Urinary bladder (tissue), 4 donors: ENCODE results near the gene FYN. TPM values are rescaled to one million over a fixed set of nuclear protein-coding genes. Genes with fewer than 3 reads are reported as not detected.

ENCODE experiments used
- DNase-seq: peaks from one replicate; pipeline ENCODE4 v3.0.0-alpha.2; 2015; ENCODE audit errors: extremely low spot score
- H3K27ac ChIP-seq: one replicate; pipeline ENCODE4 v1.5.1; 2013; ENCODE audit warnings: low read depth, mild to moderate bottlenecking, moderate library complexity
- H3K36me3 ChIP-seq: one replicate; pipeline ENCODE4 v1.6.1; 2013; ENCODE audit warnings: mild to moderate bottlenecking, moderate library complexity; ENCODE audit not compliant: insufficient read depth
- H3K4me1 ChIP-seq: one replicate; pipeline ENCODE4 v1.6.1; 2013; ENCODE audit warnings: mild to moderate bottlenecking, moderate library complexity; ENCODE audit not compliant: insufficient read depth
- H3K4me3 ChIP-seq: one replicate; pipeline ENCODE4 v1.5.1; 2013; ENCODE audit warnings: low read depth, low read length
- WGBS: extraction: QIAGEN DNeasy Blood & Tissue Kit; methylation state at CpG from one replicate; pipeline ENCODE4 v1.1.7; 2013; 5-methylcytosine and 5-hydroxymethylcytosine counted together
- polyA plus RNA-seq: library from polyadenylated mRNA; stranded (reverse); fragments of 200-250 nt; gene quantifications from one replicate; pipeline ENCODE4 v1.2.3, GENCODE V29; 2013
- total RNA-seq: library from RNA; depleted of rRNA; stranded (reverse); fragments of >200 nt; gene quantifications from one replicate; pipeline ENCODE4 v1.2.3, GENCODE V29; 2014
- donor health status: healthy with polysubstance abuse.
- donor health status: healthy.

FYN gene
- total and polyA plus RNA-seq, 2 donors = 91.5 to 201 TPM

DNA sequence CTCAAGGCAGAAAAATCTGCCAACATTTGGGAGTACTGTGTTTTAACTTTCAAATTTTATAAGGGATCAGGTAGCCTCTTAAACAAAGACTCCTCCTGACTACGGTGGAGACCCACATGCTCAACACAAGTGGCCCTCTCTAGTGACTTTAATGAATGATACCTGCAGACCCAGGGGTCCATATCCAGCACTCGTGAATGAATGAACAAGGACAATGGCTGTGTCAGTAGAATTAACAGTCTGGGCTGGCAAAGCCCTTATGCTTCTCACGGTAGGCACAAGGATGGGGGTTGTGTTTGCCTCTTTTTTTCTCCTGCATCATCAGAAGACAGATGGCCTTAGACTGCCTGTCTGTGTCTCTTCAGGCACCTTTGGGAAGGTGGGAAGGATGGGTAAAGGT lies 154.9 kb downstream of the FYN start:
- Histone ChIP-seq H3K27ac (no peak overlapping the region), H3K36me3 (no peaks in the 10 kb centered on the region), H3K4me1 (no peaks in the 10 kb centered on the region), H3K4me3 (no peak overlapping the region)
- DNase-seq = no peak
- 84% methylated on average over 3 of the region's 3 CpGs for WGBS

DNA sequence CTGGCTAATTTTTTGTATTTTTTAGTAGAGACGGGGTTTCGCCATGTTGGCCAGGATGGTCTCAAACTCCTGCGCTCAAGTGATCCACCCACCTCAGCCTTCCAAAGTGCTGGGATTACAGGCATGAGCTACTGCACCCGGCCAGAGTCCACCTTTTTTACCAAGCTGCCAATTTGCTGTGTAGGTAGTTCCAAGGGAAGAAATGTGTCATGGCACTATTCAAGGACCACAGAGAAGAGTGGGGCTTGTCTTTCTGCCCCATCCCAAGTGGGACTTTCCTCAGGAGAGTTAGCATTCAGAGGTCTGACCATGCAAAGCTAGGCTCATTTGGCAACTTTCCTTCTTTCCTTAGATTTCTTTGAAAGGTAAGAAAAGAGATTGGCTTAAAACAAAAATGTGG lies 155.6 kb downstream of the FYN start:
- Histone ChIP-seq H3K4me1 (no peaks in the 10 kb centered on the region), H3K27ac (no peak overlapping the region), H3K36me3 (no peaks in the 10 kb centered on the region), H3K4me3 (no peak overlapping the region)
- 97% methylated on average over 4 of the region's 4 CpGs for WGBS
- DNase-seq = no peak

- no peak overlapping the region for H3K27ac ChIP-seq
- 85% methylated on average over 3 of the region's 3 CpGs for WGBS
- H3K4me3 ChIP-seq = no peak overlapping the region
- no peaks in the 10 kb centered on the region for H3K36me3 ChIP-seq
- no peaks in the 10 kb centered on the region for H3K4me1 ChIP-seq
- DNase-seq = no peak
Observed at GRCh38 chr6:111716325-111716724, 156.9 kb downstream of the FYN start.

DNA sequence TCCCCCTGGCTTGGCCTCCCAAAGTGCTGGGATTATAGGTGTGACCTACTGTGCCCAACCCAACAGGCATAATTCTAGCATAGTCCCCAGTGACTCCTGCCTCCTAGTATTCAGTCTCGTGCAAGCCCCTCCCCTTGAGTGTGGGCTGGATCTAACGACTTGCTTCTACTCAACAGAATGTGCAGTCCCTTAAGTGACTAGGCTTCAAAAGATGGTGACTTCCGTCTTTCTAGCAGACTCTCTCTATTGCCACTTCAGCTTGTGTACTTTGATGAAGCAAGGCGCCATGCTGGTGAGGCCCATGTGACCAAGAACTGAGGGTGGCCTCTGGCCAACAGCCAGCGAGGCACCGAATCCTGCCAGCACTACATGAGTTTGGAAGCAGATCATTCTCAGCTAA lies 157.9 kb downstream of the FYN start:
- 82% methylated on average over 6 of the region's 6 CpGs for WGBS
- H3K27ac ChIP-seq = no peak overlapping the region

GRCh38 chr6:111714416-111715270 lies 158.6 kb downstream of the FYN start:
- no peaks in the 10 kb centered on the region for H3K4me1 ChIP-seq
- WGBS = 86% methylated on average over 10 of the region's 10 CpGs
- no peak for DNase-seq
- no peak overlapping the region for H3K4me3 ChIP-seq
- no peaks in the 10 kb centered on the region for H3K36me3 ChIP-seq
- no peak overlapping the region for H3K27ac ChIP-seq

More for the DNA sequence above, 157.9 kb downstream of the FYN start:
- Histone ChIP-seq H3K4me3 (no peak overlapping the region), H3K36me3 (no peaks in the 10 kb centered on the region), H3K4me1 (no peaks in the 10 kb centered on the region)
- DNase-seq = no peak

DNA sequence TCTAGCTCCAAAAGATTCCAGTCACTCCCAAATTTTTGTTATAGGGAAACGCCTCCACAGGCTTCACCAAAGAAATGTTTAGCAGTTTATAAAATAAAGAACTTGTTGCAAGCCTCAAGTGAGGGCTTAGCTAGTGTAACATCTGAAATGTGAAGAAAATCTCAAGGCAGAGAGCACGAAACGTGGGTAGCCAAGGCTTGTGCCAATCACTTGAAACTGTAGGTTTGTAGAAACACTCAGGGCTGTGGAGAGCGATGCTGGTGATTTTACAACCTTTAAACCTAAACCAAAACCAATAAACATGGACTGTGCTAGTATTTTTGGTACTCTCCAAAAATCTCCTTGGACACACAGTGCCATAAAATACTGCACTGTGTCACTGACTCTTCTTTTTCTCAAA lies 159.4 kb downstream of the FYN start:
- 74% methylated on average over 4 of the region's 4 CpGs for WGBS

DNA sequence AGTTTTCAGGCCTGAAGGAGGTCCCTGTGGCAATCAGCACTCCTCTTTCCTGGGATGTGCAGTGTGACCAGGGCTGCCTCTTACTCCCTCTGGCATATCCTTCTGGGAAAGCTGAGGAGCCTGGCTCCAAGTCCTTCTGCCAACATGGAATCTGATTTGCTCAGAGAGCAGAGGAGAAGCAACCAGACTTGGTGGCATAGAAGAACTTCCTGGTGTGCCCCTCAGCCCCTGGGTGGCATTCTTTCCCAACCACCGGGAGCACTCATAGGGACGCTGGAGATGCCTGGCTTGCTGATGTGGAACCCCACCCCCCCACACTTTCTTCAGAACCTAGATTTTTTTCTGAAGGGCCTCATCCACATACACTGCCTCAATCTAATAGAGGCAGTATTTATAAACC lies 160.0 kb downstream of the FYN start:
- H3K4me3 ChIP-seq = no peak overlapping the region
- no peaks in the 10 kb centered on the region for H3K36me3 ChIP-seq
- no peak overlapping the region for H3K27ac ChIP-seq
- DNase-seq = no peak
- 88% methylated on average over 2 of the region's 2 CpGs for WGBS
- no peaks in the 10 kb centered on the region for H3K4me1 ChIP-seq

More for the DNA sequence above, 159.4 kb downstream of the FYN start:
- Histone ChIP-seq H3K4me1 (no peaks in the 10 kb centered on the region), H3K4me3 (no peak overlapping the region), H3K36me3 (no peaks in the 10 kb centered on the region), H3K27ac (no peak overlapping the region)
- no peak for DNase-seq

GRCh38 chr6:111711984-111712752 lies 161.1 kb downstream of the FYN start:
- H3K27ac ChIP-seq = no peak overlapping the region

GRCh38 chr6:111711476-111711875 lies 161.8 kb downstream of the FYN start:
- no peak for DNase-seq
- Histone ChIP-seq H3K4me1 (no peaks in the 10 kb centered on the region), H3K36me3 (no peaks in the 10 kb centered on the region), H3K4me3 (no peak overlapping the region), H3K27ac (no peak overlapping the region)
- WGBS = 66% methylated on average over 7 of the region's 7 CpGs

More at GRCh38 chr6:111711984-111712752, 161.1 kb downstream of the FYN start:
- 68% methylated on average over 13 of the region's 13 CpGs for WGBS
- no peak for DNase-seq
- no peak overlapping the region for H3K4me3 ChIP-seq
- H3K36me3 ChIP-seq = no peaks in the 10 kb centered on the region
- no peaks in the 10 kb centered on the region for H3K4me1 ChIP-seq

DNA sequence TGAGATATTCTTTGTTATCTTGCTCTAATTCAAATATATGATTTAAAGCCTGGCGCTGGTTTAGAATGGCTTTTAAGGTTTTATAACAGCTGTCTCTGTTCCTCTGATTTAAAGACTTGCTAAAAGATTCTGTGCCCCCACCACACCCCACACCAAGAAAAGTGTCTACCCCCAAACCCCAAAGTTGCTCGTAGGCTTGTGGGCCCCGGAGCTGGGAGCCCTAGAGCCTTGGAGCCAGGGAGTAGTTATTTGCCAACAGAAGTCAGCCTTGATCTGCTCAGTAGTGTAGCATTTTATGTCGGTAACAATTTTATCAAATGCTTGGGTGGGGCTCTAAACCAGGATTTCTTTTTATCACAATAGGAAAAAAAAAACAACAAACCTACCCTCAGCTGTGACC lies 162.3 kb downstream of the FYN start:
- H3K4me1 ChIP-seq = no peaks in the 10 kb centered on the region
- WGBS = 49% methylated on average over 4 of the region's 4 CpGs
- H3K27ac ChIP-seq = no peak overlapping the region
- no peak overlapping the region for H3K4me3 ChIP-seq
- no peaks in the 10 kb centered on the region for H3K36me3 ChIP-seq
- no peak for DNase-seq

DNA sequence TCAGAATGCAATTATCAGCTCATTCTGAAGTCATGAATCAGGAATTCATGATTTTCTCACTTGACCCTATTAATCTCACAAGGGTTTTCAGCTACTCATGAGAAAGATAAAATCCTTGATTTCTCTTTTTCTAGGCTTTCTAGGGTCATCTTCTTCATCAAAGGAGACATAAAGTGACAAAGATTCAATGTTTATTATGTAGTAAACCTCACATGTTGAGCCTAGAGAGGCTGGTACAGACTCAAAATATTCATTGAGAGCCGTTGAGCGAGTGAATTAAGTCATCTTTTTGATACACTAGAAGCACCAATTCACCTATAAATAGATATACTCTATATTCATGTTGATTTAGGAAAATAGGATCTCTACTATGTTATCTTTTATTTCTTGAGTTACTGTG lies 162.8 kb downstream of the FYN start:
- H3K27ac ChIP-seq = no peak overlapping the region
- WGBS = 75% methylated on average over 2 of the region's 2 CpGs
- no peak for DNase-seq

DNA sequence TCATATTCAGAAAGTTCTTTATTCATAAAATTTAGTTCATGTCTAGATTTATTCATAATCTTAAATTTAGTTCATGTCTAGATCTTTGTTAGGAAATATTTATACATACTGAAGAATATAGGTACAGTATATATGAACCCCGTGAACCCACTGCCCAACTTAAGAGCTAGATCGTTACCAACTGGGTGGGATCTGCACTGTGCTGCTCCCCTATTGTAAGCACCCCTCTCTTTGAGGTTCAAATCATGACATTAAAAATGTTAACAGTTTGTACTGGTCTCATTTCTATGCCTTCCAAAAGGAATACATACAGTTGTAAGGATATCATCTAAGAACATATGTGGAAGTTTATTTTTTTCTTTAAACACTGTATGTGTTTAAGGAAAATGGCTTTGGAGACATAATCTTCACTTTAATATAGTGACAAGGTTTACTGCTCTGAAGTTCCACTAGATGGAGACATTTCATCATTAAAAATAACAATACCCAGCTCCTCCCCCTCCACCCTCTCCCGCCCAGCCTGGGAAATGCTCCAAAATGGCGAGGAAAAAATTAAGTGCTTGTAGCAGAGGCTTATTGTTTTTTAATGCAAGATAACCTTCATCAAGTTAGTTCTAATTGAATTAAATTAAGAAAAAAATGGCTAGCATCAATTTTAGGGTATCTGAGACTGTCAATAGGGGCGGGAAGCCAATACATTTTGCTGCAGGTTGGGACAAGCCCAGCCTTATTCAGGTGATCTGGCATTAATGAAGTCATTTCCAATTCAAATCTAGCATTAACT lies 163.4 kb downstream of the FYN start:
- peak; percentile 69 for DNase-seq
- H3K27ac ChIP-seq = no peak overlapping the region
- WGBS = 26% methylated on average over 5 of the region's 5 CpGs
- H3K4me3 ChIP-seq = no peak overlapping the region
- peaks cover 1% of the 10 kb centered on the region for H3K4me1 ChIP-seq
- H3K36me3 ChIP-seq = peaks cover 3% of the 10 kb centered on the region

More for the DNA sequence above, 162.8 kb downstream of the FYN start:
- no peak overlapping the region for H3K4me3 ChIP-seq
- peaks cover 1% of the 10 kb centered on the region for H3K4me1 ChIP-seq
- peaks cover 3% of the 10 kb centered on the region for H3K36me3 ChIP-seq

- no peak for DNase-seq
- Histone ChIP-seq H3K4me1 (peaks cover 1% of the 10 kb centered on the region), H3K27ac (no peak overlapping the region), H3K4me3 (no peak overlapping the region), H3K36me3 (peaks cover 3% of the 10 kb centered on the region)
- 74% methylated on average over 3 of the region's 3 CpGs for WGBS
Observed at GRCh38 chr6:111709201-111709600, 164.1 kb downstream of the FYN start.
